Stimulated activated CD4-positive, alpha-beta T cell treated with anti-CD3 and anti-CD28 coated beads, Interleukin-4, amount 100 ng/mL, for 4 hours (primary cell): ENCODE measurements around the gene FSTL4.
"Not testable (repeated sequence)": the region's sequence is repeated elsewhere in the genome, so short reads cannot be mapped to it uniquely, and the experiment has no call there.

Source experiments
- DNase-seq, 2 experiments: peaks; one replicate each; pipeline ENCODE4 v3.0.0-alpha.2; 2020

The FSTL4 gene

GRCh38 chr5:133233616-133234015, 378.7 kb downstream of the FSTL4 start:
- no peak for DNase-seq

DNA sequence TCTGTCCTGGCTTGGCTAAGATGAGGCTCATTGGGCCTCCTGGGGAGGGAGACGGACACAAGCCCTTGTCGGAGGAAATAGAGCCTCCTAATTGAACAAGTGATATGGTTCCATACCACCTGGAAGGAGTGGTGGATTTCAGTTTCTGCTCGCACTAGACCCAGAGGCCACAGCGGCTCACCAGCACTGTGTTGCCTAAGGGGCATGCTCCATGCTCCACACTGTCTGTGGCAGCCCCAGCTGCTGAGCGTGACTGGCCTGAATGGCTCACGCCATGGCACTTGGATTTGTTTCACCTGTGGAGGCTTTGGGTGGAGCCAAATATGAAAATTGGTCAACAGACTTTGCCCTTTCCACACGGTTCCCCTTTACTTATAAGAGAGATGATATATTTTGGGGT, 379.4 kb downstream of the FSTL4 start:
- no peak for DNase-seq

DNA sequence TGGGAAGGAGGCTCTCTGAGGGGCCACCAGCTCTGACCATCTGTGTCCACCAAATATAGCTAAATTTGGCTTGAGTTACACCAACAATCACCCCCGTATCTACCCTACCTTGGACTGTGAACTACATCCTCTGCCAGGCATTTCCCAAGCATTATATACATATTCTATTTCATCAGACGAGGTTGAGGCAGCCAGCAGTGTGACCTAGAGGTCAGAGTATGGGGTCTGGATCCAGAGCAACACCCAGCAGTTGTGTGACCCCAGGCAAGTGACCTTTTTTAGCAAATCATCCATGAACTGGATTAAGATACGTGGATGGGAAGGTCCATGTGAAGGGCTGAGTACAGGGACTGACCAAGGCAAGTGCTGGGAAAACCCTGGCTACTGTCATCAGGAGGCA, 379.9 kb downstream of the FSTL4 start:
- DNase-seq: no peak

- DNase-seq: no peak
Measured at GRCh38 chr5:133232011-133232410, 380.3 kb downstream of the FSTL4 start.

DNA sequence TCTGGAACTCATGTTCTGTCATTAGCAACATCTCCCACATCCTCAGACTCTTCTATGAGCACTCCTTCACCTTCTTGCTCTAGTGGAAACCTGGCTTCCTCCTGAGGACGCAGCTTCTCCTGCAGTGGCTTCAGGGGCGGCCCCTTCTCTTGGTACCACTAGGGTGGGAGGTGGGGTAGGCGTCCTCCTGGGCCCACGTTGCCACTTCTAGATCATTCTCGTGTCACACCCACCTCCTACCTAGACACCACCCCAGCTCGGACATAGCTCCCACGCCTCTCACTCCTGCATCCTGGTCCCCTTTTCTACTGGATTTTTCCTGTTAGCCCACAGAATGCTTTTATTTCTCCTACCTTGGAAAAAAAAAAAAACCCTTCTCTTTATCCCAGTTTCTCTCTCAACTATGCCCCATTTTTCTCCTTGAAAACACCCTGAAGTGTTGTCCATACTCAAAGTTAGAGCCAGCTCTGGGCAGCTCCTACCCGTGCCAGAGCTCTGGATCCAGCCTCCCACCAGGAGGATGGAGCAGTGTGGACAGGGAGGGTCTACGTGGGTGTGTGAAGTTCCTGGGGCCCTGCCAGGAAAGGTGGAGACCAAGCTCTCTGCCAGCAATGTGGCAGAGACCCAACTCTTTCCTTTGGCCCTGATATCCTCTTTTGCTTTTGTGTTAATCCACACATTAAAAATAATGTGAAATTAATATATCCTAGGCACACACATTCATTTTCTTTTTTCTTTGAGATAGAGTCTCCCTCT, 381.3 kb downstream of the FSTL4 start:
- DNase-seq: no peak

DNA sequence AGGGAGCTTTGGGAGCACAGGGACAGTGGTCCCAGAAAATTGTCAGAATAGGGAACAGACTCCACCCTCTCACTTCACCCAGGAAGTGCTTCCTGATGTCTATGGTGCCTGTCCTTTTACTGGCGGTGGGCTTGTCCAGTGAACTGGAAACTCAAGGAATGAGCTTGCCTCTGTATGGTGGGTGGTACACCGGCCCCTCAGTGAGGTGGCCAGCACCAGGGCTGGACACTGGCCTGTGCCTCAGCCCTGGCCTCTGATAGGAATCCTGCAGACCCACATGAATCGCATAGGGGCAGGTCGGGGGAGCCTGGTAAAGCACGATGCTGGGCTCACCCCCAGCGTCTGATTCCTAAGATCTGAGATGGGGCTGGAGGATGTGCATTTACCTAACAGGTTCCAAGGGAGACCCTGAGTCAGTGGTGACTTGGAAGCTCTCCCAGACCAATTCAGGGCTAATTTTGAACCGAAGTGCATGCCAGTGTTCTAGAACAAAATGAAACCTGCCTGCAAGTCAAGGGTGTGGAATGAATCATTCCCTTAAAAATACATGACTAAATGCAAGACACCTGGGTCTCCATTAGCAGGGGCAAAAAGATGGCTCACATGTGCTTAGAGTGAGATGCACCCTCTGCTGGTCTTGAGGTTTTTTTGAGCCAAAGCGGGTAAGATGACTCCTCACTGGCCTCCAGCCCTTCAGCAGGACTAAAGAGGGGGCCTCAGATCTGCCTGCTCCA, 382.2 kb downstream of the FSTL4 start:
- DNase-seq: no peak

- no peak for DNase-seq
Measured at GRCh38 chr5:133228316-133228715, 384.0 kb downstream of the FSTL4 start.

DNA sequence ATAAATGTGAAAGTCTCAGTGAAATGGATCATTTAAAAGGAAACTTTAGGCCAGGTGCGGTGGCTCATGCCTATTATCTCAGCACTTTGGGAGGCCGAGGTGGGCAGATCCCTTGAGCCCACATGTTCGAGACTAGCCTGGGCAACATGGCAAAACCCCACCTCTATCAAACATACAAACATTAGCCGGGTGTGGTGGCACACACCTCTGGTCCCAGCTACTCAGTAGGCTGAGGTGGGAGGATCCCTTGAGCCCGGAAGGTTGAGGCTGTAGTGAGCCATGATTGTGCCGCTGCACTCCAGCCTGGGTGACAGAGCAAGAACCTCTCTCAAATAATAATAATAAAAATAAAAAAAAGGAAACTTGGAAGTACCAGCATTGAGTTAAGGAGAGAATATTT, 384.4 kb downstream of the FSTL4 start:
- DNase-seq: no peak

- no peak for DNase-seq
Measured at GRCh38 chr5:133227082-133227481, 385.3 kb downstream of the FSTL4 start.

DNA sequence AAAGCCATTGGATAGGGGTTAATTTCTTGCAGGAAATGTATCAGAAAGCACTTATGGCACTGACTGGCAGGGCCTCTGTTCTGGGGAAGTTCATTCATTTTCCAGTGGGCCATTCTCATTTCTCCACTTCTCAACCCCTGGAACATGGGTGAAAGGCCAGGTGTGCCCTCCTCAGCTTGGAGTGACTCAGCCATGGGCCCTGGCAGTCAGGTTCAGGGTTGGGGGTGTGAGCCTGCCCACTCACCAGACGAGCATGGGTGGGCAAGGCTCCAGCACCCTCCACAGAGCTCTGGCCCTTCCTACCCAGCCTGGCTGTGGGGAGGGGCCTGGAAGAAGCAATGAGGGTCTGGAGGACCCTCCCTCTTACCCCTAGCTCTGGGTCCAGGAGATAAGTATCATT, 386.2 kb downstream of the FSTL4 start:
- no peak for DNase-seq

DNA sequence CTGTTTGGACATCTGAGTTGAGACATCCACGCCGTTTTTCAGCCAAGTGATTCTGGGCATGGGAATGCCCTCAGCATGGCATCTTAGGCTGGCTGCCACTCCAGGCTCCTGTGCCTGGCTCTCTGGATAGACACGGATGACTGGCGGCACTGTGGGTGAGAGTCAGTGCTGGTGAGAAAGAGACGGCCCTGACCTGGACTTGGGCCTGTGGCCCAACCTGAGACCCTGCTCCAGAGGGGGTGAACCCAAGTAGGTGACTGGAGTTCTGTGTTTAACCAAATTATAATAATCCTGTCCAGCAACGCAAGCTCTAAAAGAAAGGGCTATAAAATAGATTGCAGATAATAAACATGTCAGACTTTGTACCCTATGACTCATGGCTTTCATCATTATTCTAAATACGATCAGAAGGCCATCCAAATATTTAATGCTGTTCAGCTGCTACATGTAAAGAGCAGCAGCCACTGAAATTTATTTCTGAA, 386.6 kb downstream of the FSTL4 start:
- DNase-seq: no peak

DNA sequence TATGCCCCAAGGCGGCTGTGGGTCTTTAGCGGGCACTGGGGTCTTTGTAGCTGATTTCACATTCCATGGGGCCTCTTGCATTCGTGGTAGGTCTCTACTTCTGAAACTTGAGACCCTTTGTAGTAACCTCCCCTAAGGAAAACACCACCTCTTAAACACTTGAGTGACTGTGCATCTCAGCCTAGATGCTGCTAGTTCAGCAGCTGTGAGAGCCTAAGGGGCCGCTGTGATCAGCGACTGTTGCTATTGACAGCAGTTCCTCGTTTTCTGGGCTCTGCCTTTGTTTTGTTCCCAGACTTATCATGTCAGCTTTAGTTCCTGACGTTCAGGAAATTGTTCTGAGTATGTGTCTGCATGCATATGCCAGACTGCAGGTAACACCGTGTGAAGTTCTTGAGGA, 389.4 kb downstream of the FSTL4 start:
- no peak for DNase-seq

- DNase-seq: no peak
Measured at GRCh38 chr5:133222521-133222920, 389.8 kb downstream of the FSTL4 start.

DNA sequence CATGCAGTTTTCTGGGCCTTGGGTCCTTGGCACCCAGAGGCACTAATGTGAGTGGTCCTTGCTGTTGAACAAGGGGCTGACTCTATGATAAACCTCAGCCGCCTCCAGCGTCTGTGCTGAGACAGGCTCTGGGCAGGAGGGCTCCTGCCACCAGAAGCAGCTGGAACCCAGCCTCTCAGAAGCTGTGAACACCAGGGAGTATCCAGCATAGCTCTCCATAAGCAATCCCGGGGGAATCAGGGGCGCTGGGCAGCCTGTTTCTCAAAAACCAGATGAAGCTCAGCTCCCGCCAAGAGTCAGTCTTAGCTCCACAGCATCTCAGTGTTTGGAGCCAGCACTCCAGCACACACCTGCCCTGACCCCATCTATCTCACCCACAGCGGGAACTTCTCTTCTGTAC, 390.3 kb downstream of the FSTL4 start:
- no peak for DNase-seq

DNA sequence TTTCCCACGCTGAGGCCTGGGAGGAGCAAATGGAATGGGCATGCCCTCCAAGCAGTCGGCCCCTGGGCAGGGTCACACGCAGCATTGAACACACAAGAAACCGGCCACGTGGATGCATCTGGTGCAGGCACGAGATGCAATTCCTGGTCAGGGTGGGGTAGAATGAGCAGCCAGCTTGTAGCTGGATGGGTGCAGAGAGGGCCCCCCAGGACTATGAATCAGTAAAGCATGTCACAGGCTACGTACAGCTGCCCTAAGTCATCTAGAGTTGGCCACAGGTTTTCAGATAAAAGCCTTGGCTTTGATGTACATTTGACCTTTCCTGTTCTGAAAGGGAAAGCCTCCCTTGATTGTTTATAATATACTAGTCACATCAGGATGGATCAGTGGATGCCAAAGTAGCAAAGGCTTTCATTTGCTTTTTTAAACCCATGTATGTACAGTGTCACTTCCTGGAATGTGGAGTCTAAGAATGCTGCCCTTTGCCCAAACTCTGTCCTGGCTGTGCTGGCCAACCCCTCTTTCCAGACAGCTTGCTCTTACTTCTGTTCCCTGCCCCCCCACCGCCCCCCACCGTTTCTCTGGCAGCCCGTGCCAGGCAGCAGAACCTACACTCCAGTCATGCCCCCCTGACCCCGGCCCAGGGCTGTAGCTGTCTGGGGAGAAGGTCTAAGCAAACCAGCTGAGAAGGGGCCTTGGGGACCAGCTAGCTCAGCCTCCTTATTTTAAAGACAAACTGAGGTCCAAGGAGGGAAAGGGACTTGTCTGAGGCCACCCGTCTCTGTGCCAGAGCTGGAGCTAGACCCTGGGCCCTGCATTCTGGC, 391.3 kb downstream of the FSTL4 start:
- DNase-seq: no peak

DNA sequence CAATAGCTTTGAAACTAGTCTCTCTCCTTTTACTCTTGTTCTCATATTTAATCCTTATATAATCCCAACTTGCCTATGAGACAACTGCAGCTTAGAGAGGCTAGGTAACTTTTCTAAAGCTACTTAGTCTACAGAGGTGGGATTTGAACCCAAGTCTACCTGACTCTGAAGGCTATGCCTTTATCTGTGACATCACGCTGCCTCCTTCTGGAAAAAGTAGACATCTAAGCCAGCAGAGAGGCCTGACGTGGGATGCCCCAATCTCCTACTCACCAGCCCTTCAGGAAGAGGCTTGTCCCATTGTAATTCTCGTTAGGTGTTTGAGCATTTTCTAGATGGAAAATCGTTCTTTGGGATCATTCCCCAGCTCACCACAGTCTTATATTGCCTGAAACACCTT, 393.0 kb downstream of the FSTL4 start:
- no peak for DNase-seq

DNA sequence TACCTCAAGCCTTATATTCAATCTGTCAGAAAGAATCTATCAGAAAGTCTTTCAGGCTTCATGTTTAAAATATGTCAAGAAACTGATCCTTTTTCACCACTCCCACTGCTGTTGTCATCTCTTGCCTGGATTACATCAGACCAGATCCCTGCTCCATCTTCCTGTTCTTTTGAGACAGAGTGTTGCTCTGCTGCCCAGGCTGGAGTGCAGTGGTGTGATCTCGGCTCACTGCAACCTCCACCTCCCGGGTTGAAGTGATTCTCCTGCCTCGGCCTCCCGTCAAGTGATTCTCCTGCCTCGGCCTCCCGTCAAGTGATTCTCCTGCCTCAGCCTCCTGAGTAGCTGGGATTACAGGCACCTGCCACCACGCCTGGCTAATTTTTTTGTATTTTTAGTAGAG, 396.2 kb downstream of the FSTL4 start:
- not testable (repeated sequence) for DNase-seq

DNA sequence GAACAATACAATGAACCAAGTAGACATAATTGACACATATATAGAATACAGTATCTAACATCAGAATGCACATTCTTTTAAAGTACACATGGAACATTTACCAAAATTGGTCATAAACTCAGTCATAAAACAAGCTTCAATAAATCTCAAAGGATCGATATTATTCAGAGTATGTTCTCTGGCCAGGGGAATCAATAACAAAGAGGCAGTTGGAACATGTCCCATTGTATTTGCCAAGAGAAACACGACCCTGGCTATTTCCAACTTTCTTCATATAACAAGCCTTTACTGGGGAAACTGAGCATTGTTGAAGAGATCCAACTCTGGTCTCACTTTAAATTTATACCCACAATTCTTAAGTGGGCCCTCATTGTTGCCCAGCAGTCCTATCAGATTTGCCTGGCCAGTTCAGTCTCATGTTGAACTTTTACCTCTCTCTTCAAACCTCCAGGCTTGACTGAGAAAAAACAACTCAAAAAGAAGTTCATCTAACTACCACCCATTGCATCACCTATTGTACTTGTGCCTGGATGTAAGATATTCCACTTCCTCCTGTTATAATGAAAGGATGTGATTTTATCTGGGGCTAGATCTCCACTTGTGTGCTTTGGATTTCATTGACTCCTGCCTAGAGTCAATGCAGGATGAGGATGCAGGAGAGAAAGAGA, 398.1 kb downstream of the FSTL4 start:
- no peak for DNase-seq

DNA sequence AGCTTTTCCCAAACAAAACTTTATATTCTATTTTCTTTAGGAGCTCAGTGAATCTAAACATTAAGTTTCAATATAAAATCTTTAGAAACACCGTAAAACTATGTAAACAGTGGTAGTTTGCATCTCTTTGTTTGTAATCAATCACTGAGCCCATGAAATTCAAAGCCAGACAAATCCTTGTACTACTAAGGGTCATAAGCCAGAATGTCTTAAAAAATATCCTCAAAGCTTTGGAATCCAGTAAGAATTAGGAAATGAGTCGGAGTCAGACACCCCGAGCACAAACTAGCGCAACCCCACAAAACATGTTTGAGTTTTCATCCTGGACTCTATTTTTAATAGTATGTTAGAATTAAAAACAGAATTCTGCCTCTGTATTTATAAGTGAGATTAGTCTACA, 406.7 kb downstream of the FSTL4 start:
- no peak for DNase-seq

- no peak for DNase-seq
Measured at GRCh38 chr5:133205204-133205603, 407.1 kb downstream of the FSTL4 start.

- no peak for DNase-seq
Measured at GRCh38 chr5:133203317-133204305, 408.7 kb downstream of the FSTL4 start.
